HL-60 (cell line): ENCODE results near the gene WDFY2.

Experiments used
- DNase-seq, 2 experiments: peaks; one replicate each; pipeline ENCODE4 v3.0.0-alpha.2; 2010 to 2020; ENCODE audit warnings: low read depth in 1 of 2, low spot score in 1 of 2
- H3K27ac ChIP-seq: fragments of 250-450 bp; sonication (Bioruptor Pico); replicated peaks from 2 replicates; pipeline ENCODE4 v1.5.1; 2020; ENCODE audit warnings: mild to moderate bottlenecking, moderate library complexity
- H3K27me3 ChIP-seq: fragments of 250-450 bp; sonication (Bioruptor Pico); 2 replicates; pipeline ENCODE4 v1.5.1; 2021; ENCODE audit warnings: mild to moderate bottlenecking, moderate library complexity; ENCODE audit not compliant: insufficient read depth, poor library complexity, severe bottlenecking
- H3K4me3 ChIP-seq: replicated peaks from 2 replicates; pipeline ENCODE4 v1.5.1; 2011; ENCODE audit warnings: mild to moderate bottlenecking, control low read depth, low read length; ENCODE audit not compliant: insufficient read depth
- GABPA ChIP-seq: IDR thresholded peaks from 2 replicates; pipeline ENCODE4 v1.6.1; 2012; ENCODE audit warnings: low read depth
- POLR2AphosphoS5 ChIP-seq: IDR thresholded peaks from 2 replicates; pipeline ENCODE4 v1.6.1; 2012; ENCODE audit warnings: low read depth
- SPI1 ChIP-seq: IDR thresholded peaks from 2 replicates; pipeline ENCODE4 v1.6.1; 2012; ENCODE audit warnings: low read depth, mild to moderate bottlenecking, borderline replicate concordance
- TF ChIP-seq, protein P1 (sequence below): IDR thresholded peaks from 2 replicates; pipeline ENCODE4 v1.6.1; 2012; ENCODE audit warnings: low read depth; ENCODE audit not compliant: insufficient replicate concordance
- TF ChIP-seq, protein P2 (sequence below): IDR thresholded peaks from one replicate; pipeline ENCODE4 v1.5.1; 2011; ENCODE audit warnings: low read length, control low read depth, inconsistent platforms; ENCODE audit not compliant: insufficient read depth

The WDFY2 gene

DNA sequence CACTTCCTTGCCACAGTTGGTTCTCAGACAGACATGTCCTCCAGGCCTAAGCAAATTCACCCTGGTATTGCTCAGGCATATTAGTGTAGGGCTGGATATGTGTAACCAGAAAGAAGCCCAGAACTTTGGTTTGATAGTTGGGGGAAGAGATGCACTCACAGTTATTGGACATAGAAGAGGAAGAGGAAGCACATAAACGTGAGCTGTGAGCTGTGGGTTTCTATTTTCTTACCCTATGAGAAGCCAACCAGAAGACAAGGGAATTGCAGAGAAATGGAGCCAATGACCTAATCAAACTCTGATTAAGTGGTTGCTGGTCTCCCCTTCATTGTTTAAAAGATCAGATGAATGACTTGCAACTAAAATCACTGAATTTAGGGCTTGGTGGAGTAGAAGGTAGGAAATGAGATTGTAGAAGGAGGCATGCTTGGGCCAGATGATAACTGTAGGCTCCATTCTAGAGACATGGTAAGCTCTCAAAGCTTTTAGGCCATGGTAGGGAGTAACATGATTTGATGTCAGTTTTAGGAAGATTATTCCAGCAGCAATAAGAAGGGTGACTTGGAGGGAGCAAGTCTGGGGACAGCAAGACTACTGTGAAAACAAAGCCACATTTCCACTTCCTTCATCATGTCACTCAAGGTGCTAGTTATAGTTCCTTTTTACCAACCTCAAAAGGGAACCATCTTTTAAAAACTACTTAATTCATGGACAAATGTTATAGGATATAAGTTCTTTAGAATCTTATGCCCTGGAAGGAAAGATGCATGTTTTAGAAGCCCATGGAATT, 24.1 kb upstream of the WDFY2 start:
- Histone ChIP-seq H3K27ac (peak overlapping the region; percentile 78), H3K27me3 (no peaks in the 10 kb centered on the region), H3K4me3 (no peak overlapping the region)
- DNase-seq = peak; percentile 71 to 76
- TF ChIP-seq, protein P1, sequence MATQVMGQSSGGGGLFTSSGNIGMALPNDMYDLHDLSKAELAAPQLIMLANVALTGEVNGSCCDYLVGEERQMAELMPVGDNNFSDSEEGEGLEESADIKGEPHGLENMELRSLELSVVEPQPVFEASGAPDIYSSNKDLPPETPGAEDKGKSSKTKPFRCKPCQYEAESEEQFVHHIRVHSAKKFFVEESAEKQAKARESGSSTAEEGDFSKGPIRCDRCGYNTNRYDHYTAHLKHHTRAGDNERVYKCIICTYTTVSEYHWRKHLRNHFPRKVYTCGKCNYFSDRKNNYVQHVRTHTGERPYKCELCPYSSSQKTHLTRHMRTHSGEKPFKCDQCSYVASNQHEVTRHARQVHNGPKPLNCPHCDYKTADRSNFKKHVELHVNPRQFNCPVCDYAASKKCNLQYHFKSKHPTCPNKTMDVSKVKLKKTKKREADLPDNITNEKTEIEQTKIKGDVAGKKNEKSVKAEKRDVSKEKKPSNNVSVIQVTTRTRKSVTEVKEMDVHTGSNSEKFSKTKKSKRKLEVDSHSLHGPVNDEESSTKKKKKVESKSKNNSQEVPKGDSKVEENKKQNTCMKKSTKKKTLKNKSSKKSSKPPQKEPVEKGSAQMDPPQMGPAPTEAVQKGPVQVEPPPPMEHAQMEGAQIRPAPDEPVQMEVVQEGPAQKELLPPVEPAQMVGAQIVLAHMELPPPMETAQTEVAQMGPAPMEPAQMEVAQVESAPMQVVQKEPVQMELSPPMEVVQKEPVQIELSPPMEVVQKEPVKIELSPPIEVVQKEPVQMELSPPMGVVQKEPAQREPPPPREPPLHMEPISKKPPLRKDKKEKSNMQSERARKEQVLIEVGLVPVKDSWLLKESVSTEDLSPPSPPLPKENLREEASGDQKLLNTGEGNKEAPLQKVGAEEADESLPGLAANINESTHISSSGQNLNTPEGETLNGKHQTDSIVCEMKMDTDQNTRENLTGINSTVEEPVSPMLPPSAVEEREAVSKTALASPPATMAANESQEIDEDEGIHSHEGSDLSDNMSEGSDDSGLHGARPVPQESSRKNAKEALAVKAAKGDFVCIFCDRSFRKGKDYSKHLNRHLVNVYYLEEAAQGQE = no peak
- TF ChIP-seq SPI1 = peak; percentile 78
- 0 out of 2 replicates have a peak, but pooled peaks have one; percentile 21 for TF ChIP-seq GABPA
- TF ChIP-seq POLR2AphosphoS5 = no peak
- TF ChIP-seq, protein P2, sequence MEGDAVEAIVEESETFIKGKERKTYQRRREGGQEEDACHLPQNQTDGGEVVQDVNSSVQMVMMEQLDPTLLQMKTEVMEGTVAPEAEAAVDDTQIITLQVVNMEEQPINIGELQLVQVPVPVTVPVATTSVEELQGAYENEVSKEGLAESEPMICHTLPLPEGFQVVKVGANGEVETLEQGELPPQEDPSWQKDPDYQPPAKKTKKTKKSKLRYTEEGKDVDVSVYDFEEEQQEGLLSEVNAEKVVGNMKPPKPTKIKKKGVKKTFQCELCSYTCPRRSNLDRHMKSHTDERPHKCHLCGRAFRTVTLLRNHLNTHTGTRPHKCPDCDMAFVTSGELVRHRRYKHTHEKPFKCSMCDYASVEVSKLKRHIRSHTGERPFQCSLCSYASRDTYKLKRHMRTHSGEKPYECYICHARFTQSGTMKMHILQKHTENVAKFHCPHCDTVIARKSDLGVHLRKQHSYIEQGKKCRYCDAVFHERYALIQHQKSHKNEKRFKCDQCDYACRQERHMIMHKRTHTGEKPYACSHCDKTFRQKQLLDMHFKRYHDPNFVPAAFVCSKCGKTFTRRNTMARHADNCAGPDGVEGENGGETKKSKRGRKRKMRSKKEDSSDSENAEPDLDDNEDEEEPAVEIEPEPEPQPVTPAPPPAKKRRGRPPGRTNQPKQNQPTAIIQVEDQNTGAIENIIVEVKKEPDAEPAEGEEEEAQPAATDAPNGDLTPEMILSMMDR = no peak

DNA sequence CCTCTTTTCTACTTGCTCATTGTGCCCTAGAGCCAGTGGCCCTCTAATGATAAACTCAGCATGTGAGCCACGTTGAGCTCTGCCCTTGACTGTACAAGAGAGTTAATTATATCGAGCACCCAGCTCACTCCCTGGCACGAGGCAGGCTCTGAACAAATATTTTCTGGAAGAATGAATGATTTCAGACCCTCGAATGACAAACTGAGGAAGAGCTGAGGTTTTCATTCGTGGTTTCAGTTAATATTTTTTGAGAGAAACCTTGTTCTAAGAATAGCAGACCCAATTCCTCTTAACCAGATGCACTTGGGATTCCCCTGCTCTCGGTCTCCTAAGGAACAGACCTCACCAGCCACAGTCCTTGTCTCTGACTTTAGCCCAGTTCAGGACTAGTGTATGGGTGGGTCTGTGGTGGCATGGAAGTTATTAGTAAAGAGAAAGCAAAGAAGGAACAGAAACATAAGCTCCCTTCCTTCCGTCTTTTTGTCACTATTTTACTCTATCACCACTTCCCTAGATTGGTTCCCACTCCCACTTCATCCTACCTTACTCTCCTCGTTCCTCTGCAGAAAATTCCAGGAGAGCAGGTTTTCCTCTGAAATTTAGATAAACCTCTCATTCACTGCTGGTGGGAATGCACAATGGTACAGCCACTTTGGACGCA, 22.1 kb upstream of the WDFY2 start:
- H3K27ac ChIP-seq = no peak overlapping the region
- TF ChIP-seq POLR2AphosphoS5 (no peak), GABPA (no peak), SPI1 (no peak)
- TF ChIP-seq, protein P1 = no peak
- TF ChIP-seq, protein P2 = no peak
- no peaks in the 10 kb centered on the region for H3K27me3 ChIP-seq
- no peak for DNase-seq
- no peak overlapping the region for H3K4me3 ChIP-seq

DNA sequence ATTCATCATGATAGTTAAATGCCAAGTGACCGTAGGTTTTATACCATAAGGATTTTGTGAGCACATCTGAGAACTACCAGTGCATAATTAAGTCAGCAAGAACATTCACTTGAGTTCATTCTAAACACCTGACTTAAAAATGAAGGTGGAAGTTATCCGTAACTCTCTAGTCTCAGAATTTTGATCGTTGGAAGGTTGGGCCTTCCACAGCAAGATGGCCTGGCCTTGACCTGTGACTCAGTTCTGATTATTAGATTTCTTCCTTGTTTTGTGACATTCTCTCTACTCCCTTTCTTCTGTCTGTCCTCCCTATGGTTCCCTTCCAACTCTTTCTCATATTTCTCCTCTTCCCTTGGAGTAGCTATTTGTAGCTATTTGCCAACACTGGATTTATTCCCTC, 20.0 kb upstream of the WDFY2 start:
- DNase-seq = no peak
- Histone ChIP-seq H3K27me3 (no peaks in the 10 kb centered on the region), H3K27ac (no peak overlapping the region), H3K4me3 (no peak overlapping the region)
- TF ChIP-seq, protein P1 = no peak
- TF ChIP-seq POLR2AphosphoS5 (no peak), SPI1 (no peak), GABPA (no peak)
- TF ChIP-seq, protein P2 = no peak
